Measurements from ENCODE around the gene TMEM258.

The TMEM258 gene

GRCh38 chr11:61795876-61796526 is 3.6 kb upstream of the TMEM258 start:
- DNase-seq (ENCODE audit: low spot score): no peak

- no peak for DNase-seq (ENCODE audit: low spot score)
Measured at GRCh38 chr11:61795459-61795858, 3.1 kb upstream of the TMEM258 start.

GRCh38 chr11:61794579-61794978 is 2.2 kb upstream of the TMEM258 start:
- no peak for DNase-seq (ENCODE audit: low spot score)

- no peak for DNase-seq (ENCODE audit: low spot score)
Measured at GRCh38 chr11:61793829-61794204, 1.4 kb upstream of the TMEM258 start.

GRCh38 chr11:61793083-61793828 is 857 bp upstream of the TMEM258 start:
- no peak for DNase-seq (ENCODE audit: low spot score)

GRCh38 chr11:61791737-61792309 is 576 bp downstream of the TMEM258 start:
- DNase-seq (ENCODE audit: low spot score): peak; percentile 89

- no peak for DNase-seq (ENCODE audit: low spot score)
Measured at GRCh38 chr11:61787928-61788491, 4.4 kb downstream of the TMEM258 start.

- no peak for DNase-seq (ENCODE audit: low spot score)
Measured at GRCh38 chr11:61785837-61786402, 6.5 kb downstream of the TMEM258 start.

- DNase-seq (ENCODE audit: low spot score): no peak
Measured at GRCh38 chr11:61784506-61784805, 7.9 kb downstream of the TMEM258 start.

- no peak for DNase-seq (ENCODE audit: low spot score)
Measured at GRCh38 chr11:61783717-61784505, 8.5 kb downstream of the TMEM258 start.

GRCh38 chr11:61782841-61783240 is 9.6 kb downstream of the TMEM258 start:
- no peak for DNase-seq (ENCODE audit: low spot score)

- DNase-seq (ENCODE audit: low spot score): no peak
Measured at GRCh38 chr11:61782299-61782698, 10.1 kb downstream of the TMEM258 start.

GRCh38 chr11:61781585-61781984 is 10.8 kb downstream of the TMEM258 start:
- DNase-seq (ENCODE audit: low spot score): no peak

GRCh38 chr11:61780581-61781162 is 11.7 kb downstream of the TMEM258 start:
- peak; percentile 10 for DNase-seq (ENCODE audit: low spot score)

GRCh38 chr11:61779666-61780525 is 12.5 kb downstream of the TMEM258 start:
- peak; percentile 16 for DNase-seq (ENCODE audit: low spot score)

- DNase-seq (ENCODE audit: low spot score): no peak
Measured at GRCh38 chr11:61778920-61779650, 13.3 kb downstream of the TMEM258 start.

- peak; percentile 13 for DNase-seq (ENCODE audit: low spot score)
Measured at GRCh38 chr11:61778357-61778886, 14.0 kb downstream of the TMEM258 start.

- no peak for DNase-seq (ENCODE audit: low spot score)
Measured at GRCh38 chr11:61777234-61778090, 14.9 kb downstream of the TMEM258 start.
